Activated naive CD4-positive, alpha-beta T cell treated with anti-CD3 and anti-CD28 coated beads, Interleukin-2, amount 50 U/mL, for 72 hours (primary cell): Measurements from ENCODE around the gene E2F1. TPM values are rescaled to one million over a fixed set of nuclear protein-coding genes. Genes with fewer than 3 reads are reported as not detected.
A peak's percentile ranks its signal among the peaks of the same experiment; 100 is the strongest.

Experiments
- ATAC-seq, 2 donors: fragments of 150-1000 bp; cut with Tn5 transposase; 2 replicates each; pipeline ENCODE4 v1.10.0; 2021; ENCODE audit warnings: mild to moderate bottlenecking in 2 of 2, moderate library complexity in 2 of 2
- DNase-seq, 2 donors: peaks; one replicate each; pipeline ENCODE4 v3.0.0; 2021 to 2022; ENCODE audit warnings: low spot score in 2 of 2
- H3K27ac Mint-ChIP-seq, 2 donors: one replicate each; pipeline ENCODE4 v1.8.0; 2022; ENCODE audit warnings: mild to moderate bottlenecking in 2 of 2, mixed read lengths in 2 of 2
- H3K36me3 Mint-ChIP-seq, 2 donors: one replicate each; pipeline ENCODE4 v1.8.0; 2022; ENCODE audit warnings: mixed read lengths in 2 of 2
- H3K9me3 Mint-ChIP-seq, 2 donors: one replicate each; pipeline ENCODE4 v1.8.0; 2022; ENCODE audit warnings: mixed read lengths in 2 of 2
- total RNA-seq, 2 donors: library from RNA; stranded (reverse); gene quantifications; one replicate each; pipeline ENCODE4 v1.2.3, GENCODE V29; 2022

E2F1 gene
- total RNA-seq, 2 donors from 2014 or later, result 62.4 to 76.4 TPM

DNA sequence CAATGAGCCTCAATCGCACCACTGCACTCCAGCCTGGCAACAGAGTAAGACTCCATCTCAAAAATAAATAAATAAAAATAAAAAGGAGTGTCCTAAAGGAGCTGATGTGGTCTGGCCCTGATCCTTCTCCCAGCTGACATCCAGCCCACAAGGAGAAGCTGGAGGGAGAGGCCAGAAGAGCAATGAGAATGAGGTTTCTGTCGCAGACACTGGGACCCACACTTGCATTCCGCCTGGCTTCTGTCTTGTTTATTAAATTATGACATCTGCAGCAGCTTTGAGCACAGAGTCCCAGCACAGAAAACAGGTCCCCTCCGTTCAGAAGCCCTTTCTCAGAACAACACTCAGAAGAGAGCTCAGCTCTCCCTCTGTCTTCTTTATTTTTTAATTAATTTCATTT is 10.3 kb upstream of the E2F1 start:
- no peak for ATAC-seq
- Mint-ChIP-seq H3K36me3 (peaks cover 0 to 5% of the 10 kb centered on the region in 2 donors), H3K9me3 (no peaks in the 10 kb centered on the region), H3K27ac (no peak overlapping the region)
- no peak for DNase-seq

- H3K9me3 Mint-ChIP-seq, result no peaks in the 10 kb centered on the region
- no peak for DNase-seq
- ATAC-seq, result no peak
- no peak overlapping the region for H3K27ac Mint-ChIP-seq
- peaks cover 0 to 5% of the 10 kb centered on the region in 2 donors for H3K36me3 Mint-ChIP-seq
These were observed 8.4 kb upstream of the E2F1 start for GRCh38 chr20:33694639-33695012.

- Mint-ChIP-seq H3K36me3 (peaks cover 0 to 5% of the 10 kb centered on the region in 2 donors), H3K27ac (peak overlapping the region in 1 of 2 donors; percentile 48), H3K9me3 (no peaks in the 10 kb centered on the region)
- DNase-seq, result no peak
- ATAC-seq, result no peak
These were observed 7.8 kb upstream of the E2F1 start for GRCh38 chr20:33693741-33694638.

- H3K27ac Mint-ChIP-seq, result no peak overlapping the region
- no peak for DNase-seq
- no peaks in the 10 kb centered on the region for H3K9me3 Mint-ChIP-seq
- ATAC-seq, result no peak
- no peaks in the 10 kb centered on the region for H3K36me3 Mint-ChIP-seq
These were observed 7.1 kb upstream of the E2F1 start for GRCh38 chr20:33693289-33693688.

GRCh38 chr20:33689973-33690372 is 3.8 kb upstream of the E2F1 start:
- H3K36me3 Mint-ChIP-seq, result peaks cover 7% of the 10 kb centered on the region in 2 donors
- H3K27ac Mint-ChIP-seq, result peak overlapping the region; percentile 44 to 61
- no peaks in the 10 kb centered on the region for H3K9me3 Mint-ChIP-seq
- DNase-seq (peak in 1 of 2 donors; percentile 60), ATAC-seq (peak; percentile 10 to 40)

DNA sequence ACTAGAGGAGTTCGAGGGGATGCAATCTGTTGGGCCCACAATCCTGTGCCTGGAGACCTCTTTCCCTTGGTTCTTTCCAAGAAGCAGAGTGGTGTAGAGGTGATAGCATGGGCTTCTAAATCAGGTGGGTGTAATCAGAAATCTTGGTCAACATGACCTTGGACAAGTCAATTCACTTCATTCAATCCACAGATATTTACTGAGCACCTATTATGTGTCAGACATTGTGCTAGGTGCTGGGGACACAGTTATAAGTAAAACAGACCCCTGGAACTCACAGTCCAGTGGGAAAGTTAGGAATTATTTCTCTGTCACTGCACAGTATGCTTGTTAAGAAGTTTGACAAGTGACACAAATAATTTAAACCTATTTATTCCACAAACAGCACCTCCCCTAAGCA is 3.3 kb upstream of the E2F1 start:
- ATAC-seq, result no peak
- Mint-ChIP-seq H3K9me3 (no peaks in the 10 kb centered on the region), H3K36me3 (peaks cover 10 to 11% of the 10 kb centered on the region in 2 donors), H3K27ac (peak overlapping the region in 1 of 2 donors; percentile 61)
- no peak for DNase-seq

- DNase-seq (no peak), ATAC-seq (no peak)
- Mint-ChIP-seq H3K36me3 (peaks cover 10 to 12% of the 10 kb centered on the region in 2 donors), H3K9me3 (no peaks in the 10 kb centered on the region), H3K27ac (peak overlapping the region in 1 of 2 donors; percentile 45)
These were observed 2.8 kb upstream of the E2F1 start for GRCh38 chr20:33688938-33689424.

GRCh38 chr20:33687993-33688937 is 2.1 kb upstream of the E2F1 start:
- peaks cover 10 to 12% of the 10 kb centered on the region in 2 donors for H3K36me3 Mint-ChIP-seq
- no peak for DNase-seq
- H3K9me3 Mint-ChIP-seq, result no peaks in the 10 kb centered on the region
- H3K27ac Mint-ChIP-seq, result peak overlapping the region; percentile 45 to 51
- ATAC-seq, result peak; percentile 2 to 5

- Mint-ChIP-seq H3K27ac (peak overlapping the region; percentile 45 to 51), H3K9me3 (no peaks in the 10 kb centered on the region)
These were observed 1.3 kb upstream of the E2F1 start for GRCh38 chr20:33687370-33687915.

GRCh38 chr20:33686984-33687366 is 790 bp upstream of the E2F1 start:
- H3K27ac Mint-ChIP-seq, result peak overlapping the region in 1 of 2 donors; percentile 61
- DNase-seq, result no peak
- H3K36me3 Mint-ChIP-seq, result peaks cover 10 to 25% of the 10 kb centered on the region in 2 donors
- ATAC-seq, result no peak
- no peaks in the 10 kb centered on the region for H3K9me3 Mint-ChIP-seq

More at GRCh38 chr20:33687370-33687915, 1.3 kb upstream of the E2F1 start:
- DNase-seq (no peak), ATAC-seq (no peak)
- peaks cover 10 to 20% of the 10 kb centered on the region in 2 donors for H3K36me3 Mint-ChIP-seq

DNA sequence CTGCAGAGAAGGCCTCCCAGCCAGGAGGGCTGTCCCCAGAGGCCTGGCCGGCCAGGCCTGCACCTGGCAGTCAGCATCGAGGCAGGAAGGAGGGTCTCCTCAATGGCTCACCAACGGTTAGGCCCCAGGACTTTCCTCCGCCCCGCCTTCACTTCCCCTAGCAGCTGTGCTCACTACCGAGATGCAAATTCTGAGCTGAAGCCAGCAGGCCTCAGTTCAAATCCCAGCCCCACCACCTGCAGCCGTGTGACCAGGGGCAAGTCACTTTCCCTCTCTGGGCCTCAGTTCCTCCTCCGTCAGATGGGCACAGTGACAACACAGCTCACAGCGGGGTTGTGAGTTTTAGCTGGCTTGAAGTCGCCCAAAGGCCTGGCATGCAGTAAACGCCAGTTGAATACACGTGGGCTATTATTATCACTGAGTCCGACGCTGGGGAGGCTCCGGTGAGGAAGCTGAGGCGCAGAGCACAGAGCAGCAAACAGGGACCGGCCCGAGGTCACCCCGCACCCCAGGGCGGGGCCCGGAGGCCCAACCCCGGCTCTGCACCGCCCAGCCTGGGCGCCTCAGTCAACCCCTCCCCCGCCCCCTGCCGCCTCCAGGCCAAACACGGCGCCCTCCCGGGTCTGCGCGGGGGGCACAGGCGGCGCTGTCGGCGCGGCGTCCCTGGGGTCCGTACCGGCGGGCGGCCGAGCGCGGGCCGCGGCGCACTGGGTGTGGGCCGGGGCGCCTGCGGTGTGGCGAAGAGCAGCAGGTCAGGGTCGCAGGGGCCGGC is 671 bp downstream of the E2F1 start:
- ATAC-seq (peak; percentile 53 to 58), DNase-seq (peak; percentile 69 to 70)
- no peaks in the 10 kb centered on the region for H3K9me3 Mint-ChIP-seq
- peak overlapping the region; percentile 86 to 96 for H3K27ac Mint-ChIP-seq
- H3K36me3 Mint-ChIP-seq, result peaks cover 10 to 29% of the 10 kb centered on the region in 2 donors

GRCh38 chr20:33684533-33685327 is 1.5 kb downstream of the E2F1 start:
- Mint-ChIP-seq H3K27ac (peak overlapping the region; percentile 86 to 96), H3K9me3 (no peaks in the 10 kb centered on the region), H3K36me3 (peaks cover 10 to 30% of the 10 kb centered on the region in 2 donors)
- ATAC-seq (no peak), DNase-seq (no peak)

GRCh38 chr20:33681728-33682353 is 4.3 kb downstream of the E2F1 start:
- DNase-seq, result no peak
- ATAC-seq, result peak in 1 of 2 donors; percentile 19
- H3K36me3 Mint-ChIP-seq, result peaks cover 15 to 38% of the 10 kb centered on the region in 2 donors
- no peaks in the 10 kb centered on the region for H3K9me3 Mint-ChIP-seq
- peak overlapping the region; percentile 72 to 92 for H3K27ac Mint-ChIP-seq

GRCh38 chr20:33681288-33681687 is 4.9 kb downstream of the E2F1 start:
- peaks cover 18 to 42% of the 10 kb centered on the region in 2 donors for H3K36me3 Mint-ChIP-seq
- peak overlapping the region; percentile 53 to 78 for H3K27ac Mint-ChIP-seq

DNA sequence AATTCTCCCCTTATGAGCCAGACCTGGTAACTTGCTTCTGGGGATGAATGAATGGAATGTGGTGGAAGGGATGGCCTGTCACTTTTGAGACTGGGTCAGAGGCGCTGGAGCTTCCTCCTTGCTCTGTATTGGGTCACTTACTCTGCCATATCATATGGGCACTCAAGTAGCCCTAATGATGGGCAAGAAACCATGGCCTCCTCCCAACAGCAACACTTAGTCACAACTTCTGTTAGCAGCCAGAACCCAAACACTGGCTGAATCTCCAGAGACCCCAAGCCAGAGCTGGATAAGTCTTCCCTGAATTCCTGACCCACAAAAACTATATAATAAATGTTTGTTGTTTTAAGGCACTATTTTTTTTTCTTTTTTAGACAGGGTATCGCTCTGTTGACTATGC is 5.5 kb downstream of the E2F1 start:
- no peak for ATAC-seq
- no peak for DNase-seq
- H3K27ac Mint-ChIP-seq, result peak overlapping the region in 1 of 2 donors; percentile 84
- H3K9me3 Mint-ChIP-seq, result no peaks in the 10 kb centered on the region
- H3K36me3 Mint-ChIP-seq, result peaks cover 19 to 48% of the 10 kb centered on the region in 2 donors

More at GRCh38 chr20:33681288-33681687, 4.9 kb downstream of the E2F1 start:
- no peak for DNase-seq
- no peak for ATAC-seq
- H3K9me3 Mint-ChIP-seq, result no peaks in the 10 kb centered on the region
